Heart right ventricle (tissue), 16 donors: Measurements from ENCODE around the gene TTC31. TPM values are rescaled to one million over a fixed set of nuclear protein-coding genes. Genes with fewer than 3 reads are reported as not detected.
A peak's percentile ranks its signal among the peaks of the same experiment; 100 is the strongest.

ENCODE experiments used
- ATAC-seq, 8 donors: fragments of 200-7000 bp; cut with Tn5 transposase; one replicate each; pipeline ENCODE4 v1.9.1; 2020; ENCODE audit warnings: mild to moderate bottlenecking in 8 of 8, moderate library complexity in 8 of 8, moderate number of reproducible peaks in 1 of 8
- DNase-seq, 2 donors: peaks; one replicate each; pipeline ENCODE4 v3.0.0-alpha.2; 2020
- H3K27ac ChIP-seq, 10 donors: fragments of 200-600 bp; sonication (generic) in 2 of 10; one replicate each; pipeline versions ENCODE4 v1.5.0 to v1.8.0; 2020 to 2022; ENCODE audit warnings: mild to moderate bottlenecking in 3 of 10
- H3K27me3 ChIP-seq, 7 donors: fragments of 200-600 bp; one replicate each; pipeline ENCODE4 v1.8.0; 2021 to 2022; ENCODE audit warnings: mild to moderate bottlenecking in 2 of 7
- H3K36me3 ChIP-seq, 9 donors: fragments of 200-600 bp; sonication (generic) in 1 of 9; one replicate each; pipeline versions ENCODE4 v1.5.0 to v1.8.0; 2020 to 2022; ENCODE audit warnings: mild to moderate bottlenecking in 2 of 9
- H3K4me1 ChIP-seq, 9 donors: fragments of 200-600 bp; sonication (generic) in 1 of 9; one replicate each; pipeline versions ENCODE4 v1.5.0 to v1.8.0; 2020 to 2022; ENCODE audit warnings: mild to moderate bottlenecking in 4 of 9
- H3K4me3 ChIP-seq, 10 donors: fragments of 200-600 bp; sonication (generic) in 2 of 10; one replicate each; pipeline versions ENCODE4 v1.5.0 to v1.8.0; 2020 to 2022; ENCODE audit warnings: mild to moderate bottlenecking in 7 of 10, moderate library complexity in 2 of 10
- H3K9me3 ChIP-seq, 11 donors: fragments of 200-600 bp in 10 of 11; sonication (generic) in 2 of 11; one replicate each; pipeline versions ENCODE4 v1.5.0 to v1.8.0; 2013 to 2022; ENCODE audit warnings: mild to moderate bottlenecking in 2 of 11, control low read depth in 1 of 11, moderate library complexity in 1 of 11
- WGBS, 2 donors: extraction: QIAGEN DNeasy Blood & Tissue Kit; methylation state at CpG; one replicate each; pipeline ENCODE4 v1.1.7; 2013; ENCODE audit warnings: inconsistent platforms in 1 of 2; 5-methylcytosine and 5-hydroxymethylcytosine counted together
- intact Hi-C, 10 donors: fragments of 100-400 bp; cut with DNase I; formaldehyde crosslinking; loops; one replicate each; pipeline versions ENCODE4 v1.11.1 to v1.14.2; 2022
- polyA plus RNA-seq, 2 donors: library from polyadenylated mRNA; stranded (reverse); fragments of 200-250 nt; gene quantifications; one replicate each; pipeline ENCODE4 v1.2.3, GENCODE V29; 2013
- total RNA-seq, 10 donors: library from RNA; stranded (reverse); fragmentation: NEBNext Ultra II Directional in 3 of 10; extraction: Animal tissue kit (Norgen Biotek cat#: 25700) in 3 of 10; gene quantifications; one replicate each; pipeline versions ENCODE4 v1.2.1 to v1.2.4, GENCODE V29; 2021 to 2023
- TF ChIP-seq, protein P1 (sequence below), 9 donors: fragments of 200-600 bp; sonication (generic) in 2 of 9; IDR thresholded peaks; one replicate each; pipeline versions ENCODE4 v1.5.0 to v1.8.0; 2021 to 2022; ENCODE audit warnings: antibody characterized with exemption in 9 of 9, mild to moderate bottlenecking in 5 of 9, moderate library complexity in 1 of 9
- donor health status: Arrhythmogenic right ventricular cardiomyopathy.
- donor health status: ischemic (EF 13 %, LVEDD 7.1; RV severe dilation, severe dysfunction).
- donor health status: healthy with polysubstance abuse.
- donor health status: DM: no; HTN: yes; CAD: no.
- donor health status: DM: no; HTN: no; CAD: no.
- donor health status: ischemic (EF 25% LVEDD 6.9; RV normal size, moderate dysfunction).
- donor health status: ischemic (EF 25% LVEDD 5.7; RV mildly dilated, moderate dysfunction).
- donor health status: healthy.
- donor health status: DM: yes; HTN: yes; CAD: no.
- donor health status: Ischemic cardiomyopathy.
- donor health status: ischemic (EF 35%, LVEDD 5.7; RV mildly dilated, moderate dysfunction).
- donor health status: nonischemic (EF 11% LVEDD 7.7; RV severe dilation, severe dysfunction).
- donor health status: DM: yes; HTN: yes; CAD: no.
- donor health status: PGD.
- donor health status: ischemic (EF 29% LVEDD 5.4; RV normal size, mild dysfunction).
- donor health status: nonischemic (EF 23%, LVEDD 6.1; RV moderate dilation, normal function).

Gene TTC31
- total and polyA plus RNA-seq, 12 donors = 7.2 to 18.7 (median 9.4) TPM

DNA sequence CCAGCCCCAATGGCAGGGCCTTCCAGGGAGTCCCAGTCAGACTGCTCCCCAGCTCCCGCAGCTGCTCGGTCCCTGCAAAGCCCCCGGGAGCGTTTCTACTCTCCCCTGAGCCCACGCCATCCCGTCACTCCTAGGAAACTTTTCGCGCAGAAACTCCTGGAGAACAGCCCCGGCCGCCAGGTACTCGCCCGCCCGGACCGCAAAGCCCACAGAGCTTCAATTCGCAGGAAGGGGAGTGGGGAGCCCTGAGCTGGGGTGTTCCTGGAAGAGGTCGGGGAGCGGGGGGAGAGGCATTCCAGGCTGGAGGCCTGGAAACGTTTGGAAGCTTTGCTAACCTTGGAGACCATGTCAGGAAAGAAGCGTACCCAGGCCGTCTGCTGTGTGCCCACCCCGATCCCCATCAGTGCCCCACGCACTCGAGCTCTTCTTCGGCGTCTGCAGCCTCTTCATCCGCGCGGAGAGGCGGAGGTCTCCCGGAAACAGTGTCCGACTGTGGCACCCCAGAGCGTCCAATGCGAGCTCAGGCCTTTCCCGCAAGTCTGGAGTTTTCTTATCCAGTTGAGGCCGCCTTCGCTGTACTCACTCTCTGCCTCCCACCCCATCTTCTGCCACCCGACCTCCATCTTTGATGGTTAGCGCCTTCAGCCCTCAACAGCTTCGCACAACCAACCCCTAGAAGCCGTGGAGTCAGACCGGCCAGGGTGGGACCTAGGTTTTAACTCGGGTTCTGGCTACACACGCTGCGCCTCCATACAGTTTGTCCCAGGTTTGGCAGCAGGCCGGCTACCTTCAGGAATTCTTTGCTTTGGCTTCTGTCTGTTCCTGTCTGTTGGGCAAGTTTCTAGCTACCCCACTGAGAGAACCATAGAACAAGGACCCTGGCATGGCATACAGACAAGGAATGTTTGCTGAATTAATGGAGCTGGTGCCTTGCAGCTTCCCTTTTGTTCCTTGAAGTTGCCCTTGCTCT, 20.9 kb downstream of the TTC31 start:
- Histone ChIP-seq H3K4me3 (peak overlapping the region; percentile 42 to 85 (median 67)), H3K27me3 (peaks cover 2 to 56% (median 45%) of the 10 kb centered on the region in 7 donors), H3K36me3 (peaks cover 0 to 20% (median 3%) of the 10 kb centered on the region in 9 donors), H3K4me1 (peaks cover 10 to 74% (median 56%) of the 10 kb centered on the region in 9 donors), H3K27ac (peak overlapping the region; percentile 69 to 92 (median 86)), H3K9me3 (no peaks in the 10 kb centered on the region)
- intact Hi-C loops = loop anchor here in 4 of 10 donors (2.0 to 5.0 kb wide), 2 partner anchors 25 to 84 kb away; partner anchors contain the start of genes AUP1 (in 1 of the 4) and HTRA2 (in 1 of the 4)
- DNase-seq (no peak), ATAC-seq (no peak)
- WGBS, 2 donors = 24% methylated on average over 45 of the region's 45 CpGs
- TF ChIP-seq, protein P1, sequence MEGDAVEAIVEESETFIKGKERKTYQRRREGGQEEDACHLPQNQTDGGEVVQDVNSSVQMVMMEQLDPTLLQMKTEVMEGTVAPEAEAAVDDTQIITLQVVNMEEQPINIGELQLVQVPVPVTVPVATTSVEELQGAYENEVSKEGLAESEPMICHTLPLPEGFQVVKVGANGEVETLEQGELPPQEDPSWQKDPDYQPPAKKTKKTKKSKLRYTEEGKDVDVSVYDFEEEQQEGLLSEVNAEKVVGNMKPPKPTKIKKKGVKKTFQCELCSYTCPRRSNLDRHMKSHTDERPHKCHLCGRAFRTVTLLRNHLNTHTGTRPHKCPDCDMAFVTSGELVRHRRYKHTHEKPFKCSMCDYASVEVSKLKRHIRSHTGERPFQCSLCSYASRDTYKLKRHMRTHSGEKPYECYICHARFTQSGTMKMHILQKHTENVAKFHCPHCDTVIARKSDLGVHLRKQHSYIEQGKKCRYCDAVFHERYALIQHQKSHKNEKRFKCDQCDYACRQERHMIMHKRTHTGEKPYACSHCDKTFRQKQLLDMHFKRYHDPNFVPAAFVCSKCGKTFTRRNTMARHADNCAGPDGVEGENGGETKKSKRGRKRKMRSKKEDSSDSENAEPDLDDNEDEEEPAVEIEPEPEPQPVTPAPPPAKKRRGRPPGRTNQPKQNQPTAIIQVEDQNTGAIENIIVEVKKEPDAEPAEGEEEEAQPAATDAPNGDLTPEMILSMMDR (IDR thresholded peaks at IDR 0.05) = no peak

DNA sequence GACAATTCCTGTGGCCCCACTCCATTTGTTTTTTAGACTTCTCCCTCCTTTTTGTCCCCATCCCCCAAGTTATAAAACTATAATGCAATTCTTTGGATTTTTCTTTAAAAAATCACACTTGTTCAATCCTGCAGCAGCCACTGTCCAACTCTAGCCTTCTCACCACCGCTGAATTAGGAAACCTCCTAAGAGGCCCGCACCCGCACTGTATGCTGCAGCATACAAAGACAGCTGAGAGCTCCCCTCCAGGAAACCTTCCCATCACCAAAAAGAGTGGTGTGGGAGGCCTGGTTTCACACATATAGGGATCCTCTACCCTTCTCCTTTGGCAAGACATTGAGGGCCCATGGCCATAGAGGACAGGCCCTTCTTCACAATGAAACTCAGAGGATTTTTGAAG, 21.7 kb downstream of the TTC31 start:
- H3K36me3 ChIP-seq = peaks cover 0 to 20% (median 3%) of the 10 kb centered on the region in 9 donors
- 92 to 93% methylated on average over 3 of the region's 3 CpGs for WGBS, 2 donors
- peaks cover 8 to 66% (median 48%) of the 10 kb centered on the region in 9 donors for H3K4me1 ChIP-seq
- H3K27ac ChIP-seq = peak overlapping the region in 2 of 10 donors; percentile 86 to 92
- no peak for DNase-seq
- H3K27me3 ChIP-seq = peaks cover 0 to 56% (median 40%) of the 10 kb centered on the region in 7 donors
- TF ChIP-seq, protein P1 (IDR thresholded peaks at IDR 0.05) = no peak
- H3K9me3 ChIP-seq = no peaks in the 10 kb centered on the region
- intact Hi-C loops = loop anchor here in 3 of 10 donors (5.0 kb wide), 1 partner anchor 83 kb away; no protein-coding TSS in a partner anchor
- ATAC-seq = no peak
- H3K4me3 ChIP-seq = peak overlapping the region in 5 of 10 donors; percentile 61 to 85 (median 68)

- no peak for DNase-seq
- Histone ChIP-seq H3K27ac (peak overlapping the region in 1 of 10 donors; percentile 97), H3K27me3 (peaks cover 0 to 56% (median 40%) of the 10 kb centered on the region in 7 donors), H3K4me3 (peak overlapping the region in 4 of 10 donors; percentile 5 to 71 (median 39)), H3K36me3 (peaks cover 0 to 20% (median 3%) of the 10 kb centered on the region in 9 donors), H3K9me3 (no peaks in the 10 kb centered on the region), H3K4me1 (peaks cover 8 to 60% (median 43%) of the 10 kb centered on the region in 9 donors)
- TF ChIP-seq, protein P1 (IDR thresholded peaks at IDR 0.05) = no peak
- 95 to 96% methylated on average over 14 of the region's 14 CpGs for WGBS, 2 donors
- intact Hi-C loops = loop anchor here in 1 of 10 donors (2.0 kb wide), 1 partner anchor 23 kb away; the partner anchor contains the start of genes CCDC142 and TTC31
- ATAC-seq = no peak
These were observed 22.8 kb downstream of the TTC31 start for GRCh38 chr2:74505448-74506246.
